Left lung (tissue), 8 donors: ENCODE data around the gene XPO4. TPM values are rescaled to one million over a fixed set of nuclear protein-coding genes. Genes with fewer than 3 reads are reported as not detected.

ENCODE experiments used
- polyA plus RNA-seq, 6 donors: library from polyadenylated mRNA; unstranded; fragments of 120-200 nt; gene quantifications; one replicate each; pipeline ENCODE4 v1.2.1, GENCODE V29; 2013; ENCODE audit not compliant: insufficient read length in 6 of 6
- total RNA-seq, 2 donors: library from RNA; stranded (reverse); fragmentation: NEBNext Ultra II Directional; extraction: Animal tissue kit (Norgen Biotek cat#: 25700); gene quantifications; one replicate each; pipeline ENCODE4 v1.2.1, GENCODE V29; 2021
- donor health status: DM: no; HTN: yes; CAD: no.
- donor health status: DM: no; HTN: no; CAD: no.

The XPO4 gene
- total and polyA plus RNA-seq, 8 donors: 18.3 to 24.8 (median 19.4) TPM

Other genes starting within 250 kb of the XPO4 start
- gene IL17D, start 199.0 kb downstream of the XPO4 start, total RNA-seq: 1 to 10 TPM; 1.1 to 3.6 TPM
- gene IL17D, start 199.0 kb downstream of the XPO4 start, polyA plus RNA-seq: 10 to 100 TPM in 1 of 6 donors, 1 to 10 TPM in 5; 8.6 to 12.2 (median 9.2) TPM
- gene EEF1AKMT1, start 128.8 kb downstream of the XPO4 start, total RNA-seq: 10 to 100 TPM in 1 of 2 donors, 1 to 10 TPM in 1; 9.6 to 10.9 TPM
- gene EEF1AKMT1, start 128.8 kb downstream of the XPO4 start, polyA plus RNA-seq: 10 to 100 TPM; 12.4 to 15.9 (median 14.5) TPM
- gene LATS2, start 158.8 kb upstream of the XPO4 start, total RNA-seq: 10 to 100 TPM; 30.7 to 31.9 TPM
- gene LATS2, start 158.8 kb upstream of the XPO4 start, polyA plus RNA-seq: 10 to 100 TPM; 13.2 to 20.0 (median 15.8) TPM
- gene SAP18, start 237.4 kb upstream of the XPO4 start, total RNA-seq: 100 to 1,000 TPM; 169 to 178 TPM
- 100 to 1,000 TPM; 180 to 217 (median 208) TPM for gene SAP18, start 237.4 kb upstream of the XPO4 start, polyA plus RNA-seq